B cell (primary cell): ENCODE data around the gene RMND5A.

Source experiments
- EZH2 ChIP-seq: IDR thresholded peaks from 2 replicates; pipeline ENCODE4 v1.6.1; 2012; ENCODE audit warnings: borderline replicate concordance, low read depth, mild to moderate bottlenecking, moderate library complexity, low read length; ENCODE audit not compliant: insufficient read depth, poor library complexity, severe bottlenecking
- TF ChIP-seq, protein P1 (sequence below): fragments of 200-600 bp; IDR thresholded peaks from one replicate; pipeline ENCODE4 v1.8.0; 2022; ENCODE audit warnings: antibody characterized with exemption, mild to moderate bottlenecking

DNA sequence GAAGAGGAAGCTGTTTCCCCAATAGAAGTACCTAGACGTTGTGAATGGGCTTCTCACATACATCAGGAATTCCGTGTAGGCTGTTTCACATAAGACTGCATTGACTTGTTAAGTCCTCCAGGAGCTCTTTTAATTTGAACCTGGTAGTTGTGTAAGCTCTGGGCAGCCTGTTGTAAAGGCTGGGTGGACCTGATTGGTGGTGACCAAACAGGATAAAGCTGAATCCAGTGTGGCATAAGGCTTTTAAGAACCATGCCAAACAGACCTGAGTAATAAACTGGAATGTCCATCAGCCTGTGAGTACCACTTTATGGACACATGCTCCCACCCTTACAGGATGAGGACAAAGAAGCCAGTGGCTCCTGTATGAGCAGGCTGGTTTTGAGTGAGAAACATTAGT is 24.1 kb downstream of the RMND5A start:
- TF ChIP-seq, protein P1, sequence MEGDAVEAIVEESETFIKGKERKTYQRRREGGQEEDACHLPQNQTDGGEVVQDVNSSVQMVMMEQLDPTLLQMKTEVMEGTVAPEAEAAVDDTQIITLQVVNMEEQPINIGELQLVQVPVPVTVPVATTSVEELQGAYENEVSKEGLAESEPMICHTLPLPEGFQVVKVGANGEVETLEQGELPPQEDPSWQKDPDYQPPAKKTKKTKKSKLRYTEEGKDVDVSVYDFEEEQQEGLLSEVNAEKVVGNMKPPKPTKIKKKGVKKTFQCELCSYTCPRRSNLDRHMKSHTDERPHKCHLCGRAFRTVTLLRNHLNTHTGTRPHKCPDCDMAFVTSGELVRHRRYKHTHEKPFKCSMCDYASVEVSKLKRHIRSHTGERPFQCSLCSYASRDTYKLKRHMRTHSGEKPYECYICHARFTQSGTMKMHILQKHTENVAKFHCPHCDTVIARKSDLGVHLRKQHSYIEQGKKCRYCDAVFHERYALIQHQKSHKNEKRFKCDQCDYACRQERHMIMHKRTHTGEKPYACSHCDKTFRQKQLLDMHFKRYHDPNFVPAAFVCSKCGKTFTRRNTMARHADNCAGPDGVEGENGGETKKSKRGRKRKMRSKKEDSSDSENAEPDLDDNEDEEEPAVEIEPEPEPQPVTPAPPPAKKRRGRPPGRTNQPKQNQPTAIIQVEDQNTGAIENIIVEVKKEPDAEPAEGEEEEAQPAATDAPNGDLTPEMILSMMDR = no peak
- no peak for TF ChIP-seq EZH2
